Measurements from ENCODE around the gene RFXAP.

Gene RFXAP

DNA sequence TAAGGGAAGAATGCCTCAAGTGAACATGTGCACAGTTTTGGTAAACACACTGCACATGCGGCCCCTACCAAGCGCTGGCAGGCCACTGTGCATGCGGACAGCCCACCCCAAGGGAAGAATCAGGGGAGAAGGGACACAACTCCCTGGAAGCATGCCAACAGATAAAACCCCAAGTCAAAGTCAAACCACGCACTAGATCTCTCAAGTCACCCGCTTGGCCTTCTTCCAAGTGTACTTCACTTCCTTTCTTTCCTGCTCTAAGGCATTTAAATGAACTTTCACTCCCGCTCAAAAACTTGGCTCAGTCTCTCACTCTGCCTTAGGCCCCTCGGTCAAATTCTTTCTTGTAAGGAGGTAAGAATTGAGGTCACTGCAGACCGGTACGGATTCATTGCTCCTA lies 4.6 kb upstream of the RFXAP start:
- Histone ChIP-seq H3K9ac (ENCODE audit: low read depth in 1 of 2, low read length in 2 of 2) (no peak overlapping the region), H3K9me3 (ENCODE audit: control insufficient read depth in 2 of 2, low read length in 2 of 2) (no peaks in the 10 kb centered on the region), H3K4me1 (ENCODE audit: control insufficient read depth in 2 of 2, insufficient read depth in 2 of 2, low read length in 2 of 2) (no peaks in the 10 kb centered on the region), H3K4me3 (ENCODE audit: low read length in 2 of 2) (no peak overlapping the region), H3K27ac (ENCODE audit: low read depth in 2 of 2, low read length in 2 of 2) (no peak overlapping the region), H3K36me3 (ENCODE audit: control insufficient read depth in 2 of 2, insufficient read depth in 2 of 2, low read length in 2 of 2) (no peaks in the 10 kb centered on the region), H3K27me3 (ENCODE audit: control insufficient read depth in 2 of 2, insufficient read depth in 2 of 2, low read length in 2 of 2) (no peaks in the 10 kb centered on the region)

DNA sequence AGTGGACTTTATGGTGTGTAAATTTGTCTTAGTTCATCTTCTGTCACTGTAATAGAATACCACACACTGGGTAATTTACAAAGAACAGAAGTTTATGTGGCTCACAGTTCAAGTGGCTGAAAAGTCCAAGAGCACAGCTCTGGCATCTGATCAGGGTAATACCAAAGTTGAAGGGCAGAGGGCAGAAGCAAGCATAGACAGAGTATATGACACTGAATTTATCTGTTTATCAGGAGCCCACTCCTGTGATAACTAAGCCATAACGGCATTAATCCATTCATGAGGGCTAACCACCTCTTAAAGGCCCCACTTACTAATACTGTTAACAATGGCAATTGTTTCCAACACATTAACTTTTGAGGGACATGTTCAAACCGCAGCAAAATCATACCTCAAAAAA lies 4.0 kb upstream of the RFXAP start:
- Histone ChIP-seq H3K4me1 (ENCODE audit: control insufficient read depth in 2 of 2, insufficient read depth in 2 of 2, low read length in 2 of 2) (peaks cover 3 to 5% of the 10 kb centered on the region in 2 donors), H3K4me3 (ENCODE audit: low read length in 2 of 2) (no peak overlapping the region), H3K9ac (ENCODE audit: low read depth in 1 of 2, low read length in 2 of 2) (no peak overlapping the region), H3K27me3 (ENCODE audit: control insufficient read depth in 2 of 2, insufficient read depth in 2 of 2, low read length in 2 of 2) (no peaks in the 10 kb centered on the region), H3K9me3 (ENCODE audit: control insufficient read depth in 2 of 2, low read length in 2 of 2) (no peaks in the 10 kb centered on the region), H3K27ac (ENCODE audit: low read depth in 2 of 2, low read length in 2 of 2) (no peak overlapping the region), H3K36me3 (ENCODE audit: control insufficient read depth in 2 of 2, insufficient read depth in 2 of 2, low read length in 2 of 2) (no peaks in the 10 kb centered on the region)

DNA sequence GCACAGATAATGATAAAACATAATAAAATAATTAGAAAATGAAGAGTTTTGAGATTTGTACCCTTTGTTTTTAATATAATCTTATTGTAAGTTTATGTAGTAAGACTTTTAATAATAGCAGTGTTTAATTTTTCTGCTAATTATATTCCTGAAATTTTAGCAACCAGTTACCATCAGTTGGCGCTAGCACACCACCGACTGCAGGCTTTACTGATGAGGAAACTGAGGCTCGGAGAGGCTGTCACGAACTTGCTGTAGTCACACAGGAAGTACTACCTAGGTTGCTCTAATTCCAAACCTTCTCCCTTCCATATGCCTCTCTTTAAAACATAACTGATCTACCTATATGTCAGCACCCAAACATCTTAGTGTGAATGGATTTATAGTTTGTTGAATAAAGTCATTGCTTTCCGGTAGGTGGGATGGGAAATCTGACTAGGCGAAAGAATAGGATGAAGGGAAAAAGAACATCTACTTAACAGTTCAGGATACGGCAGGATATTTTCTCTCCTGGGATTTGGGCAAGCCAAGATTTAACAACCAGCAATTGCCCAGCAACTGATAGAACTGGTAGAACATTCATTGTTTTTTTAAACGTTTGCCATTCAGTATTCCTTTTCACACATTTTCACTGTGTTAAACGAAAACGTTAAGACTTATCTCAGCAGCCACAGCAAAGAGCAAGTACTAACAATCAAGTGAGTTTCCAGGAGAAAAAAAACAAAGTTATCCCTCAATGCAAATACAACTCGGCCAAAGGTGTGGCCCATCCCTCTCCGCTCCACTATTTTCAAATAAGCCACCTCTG lies 822 bp upstream of the RFXAP start:
- Histone ChIP-seq H3K27ac (ENCODE audit: low read depth in 2 of 2, low read length in 2 of 2) (no peak overlapping the region), H3K4me1 (ENCODE audit: control insufficient read depth in 2 of 2, insufficient read depth in 2 of 2, low read length in 2 of 2) (peaks cover 8 to 9% of the 10 kb centered on the region in 2 donors), H3K4me3 (ENCODE audit: low read length in 2 of 2) (peak overlapping the region; percentile 70 to 95), H3K27me3 (ENCODE audit: control insufficient read depth in 2 of 2, insufficient read depth in 2 of 2, low read length in 2 of 2) (no peaks in the 10 kb centered on the region), H3K9me3 (ENCODE audit: control insufficient read depth in 2 of 2, low read length in 2 of 2) (no peaks in the 10 kb centered on the region), H3K36me3 (ENCODE audit: control insufficient read depth in 2 of 2, insufficient read depth in 2 of 2, low read length in 2 of 2) (no peaks in the 10 kb centered on the region), H3K9ac (ENCODE audit: low read depth in 1 of 2, low read length in 2 of 2) (peak overlapping the region; percentile 46 to 52)

DNA sequence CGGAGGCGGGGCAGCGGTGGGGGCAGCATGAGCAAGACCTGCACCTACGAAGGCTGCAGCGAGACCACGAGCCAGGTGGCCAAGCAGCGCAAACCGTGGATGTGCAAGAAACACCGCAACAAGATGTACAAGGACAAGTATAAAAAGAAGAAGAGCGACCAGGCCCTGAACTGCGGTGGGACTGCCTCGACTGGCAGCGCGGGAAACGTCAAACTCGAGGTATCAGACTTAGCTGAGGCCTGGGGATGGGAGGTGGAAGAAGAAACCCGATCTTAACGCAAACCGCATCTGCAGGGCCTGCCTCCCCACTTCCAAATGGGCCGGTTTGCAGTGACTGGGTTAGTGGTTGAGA lies 693 bp downstream of the RFXAP start:
- Histone ChIP-seq H3K36me3 (ENCODE audit: control insufficient read depth in 2 of 2, insufficient read depth in 2 of 2, low read length in 2 of 2) (no peaks in the 10 kb centered on the region), H3K27me3 (ENCODE audit: control insufficient read depth in 2 of 2, insufficient read depth in 2 of 2, low read length in 2 of 2) (no peaks in the 10 kb centered on the region), H3K9me3 (ENCODE audit: control insufficient read depth in 2 of 2, low read length in 2 of 2) (no peaks in the 10 kb centered on the region), H3K4me1 (ENCODE audit: control insufficient read depth in 2 of 2, insufficient read depth in 2 of 2, low read length in 2 of 2) (peaks cover 8 to 9% of the 10 kb centered on the region in 2 donors), H3K4me3 (ENCODE audit: low read length in 2 of 2) (peak overlapping the region; percentile 70 to 95), H3K27ac (ENCODE audit: low read depth in 2 of 2, low read length in 2 of 2) (peak overlapping the region in 1 of 2 donors; percentile 61), H3K9ac (ENCODE audit: low read depth in 1 of 2, low read length in 2 of 2) (peak overlapping the region; percentile 54 to 78)

DNA sequence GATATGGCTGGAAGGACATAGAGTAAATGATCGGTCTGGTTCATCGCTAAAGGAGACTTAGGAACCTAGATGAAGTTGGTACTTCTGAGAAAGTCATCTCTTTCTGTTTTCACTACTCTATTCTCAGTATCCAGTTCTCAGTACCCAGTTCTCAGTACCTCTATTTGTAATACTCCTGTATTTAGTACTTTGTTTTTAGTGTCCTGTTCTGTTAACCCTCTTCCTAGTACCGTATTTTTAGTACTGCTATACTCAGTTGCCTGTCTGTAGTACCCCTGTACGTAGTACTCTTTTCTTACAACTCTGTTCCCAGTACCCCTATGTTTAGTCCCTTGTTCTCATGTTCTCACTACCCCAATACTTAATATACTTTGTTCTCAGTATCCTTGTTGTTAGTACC lies 1.2 kb downstream of the RFXAP start:
- Histone ChIP-seq H3K27ac (ENCODE audit: low read depth in 2 of 2, low read length in 2 of 2) (no peak overlapping the region), H3K27me3 (ENCODE audit: control insufficient read depth in 2 of 2, insufficient read depth in 2 of 2, low read length in 2 of 2) (no peaks in the 10 kb centered on the region), H3K4me3 (ENCODE audit: low read length in 2 of 2) (peak overlapping the region; percentile 70 to 95), H3K4me1 (ENCODE audit: control insufficient read depth in 2 of 2, insufficient read depth in 2 of 2, low read length in 2 of 2) (peaks cover 8 to 9% of the 10 kb centered on the region in 2 donors), H3K9ac (ENCODE audit: low read depth in 1 of 2, low read length in 2 of 2) (peak overlapping the region; percentile 54 to 78), H3K9me3 (ENCODE audit: control insufficient read depth in 2 of 2, low read length in 2 of 2) (no peaks in the 10 kb centered on the region), H3K36me3 (ENCODE audit: control insufficient read depth in 2 of 2, insufficient read depth in 2 of 2, low read length in 2 of 2) (no peaks in the 10 kb centered on the region)

DNA sequence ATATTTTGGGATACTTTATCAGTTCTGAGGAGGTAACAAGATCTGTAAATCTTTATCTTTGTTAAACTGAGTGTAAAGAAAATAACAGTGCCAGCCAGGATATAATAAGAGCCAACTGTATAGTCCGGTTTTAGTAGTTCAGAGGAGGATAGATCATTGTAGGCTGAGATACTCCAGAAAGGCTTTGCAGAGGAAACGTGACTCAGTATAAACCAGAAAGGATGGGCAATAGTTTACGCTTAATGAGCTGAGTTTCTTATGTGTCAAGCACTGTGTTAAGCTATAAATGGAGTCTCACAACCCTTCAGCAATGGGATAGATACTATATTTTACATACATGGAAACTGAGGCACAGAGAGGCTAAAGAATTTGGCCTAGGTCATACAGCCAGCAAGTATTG lies 3.8 kb downstream of the RFXAP start:
- H3K9me3 ChIP-seq (ENCODE audit: control insufficient read depth in 2 of 2, low read length in 2 of 2), result no peaks in the 10 kb centered on the region
- H3K36me3 ChIP-seq (ENCODE audit: control insufficient read depth in 2 of 2, insufficient read depth in 2 of 2, low read length in 2 of 2), result no peaks in the 10 kb centered on the region
- H3K9ac ChIP-seq (ENCODE audit: low read depth in 1 of 2, low read length in 2 of 2), result no peak overlapping the region
- H3K4me1 ChIP-seq (ENCODE audit: control insufficient read depth in 2 of 2, insufficient read depth in 2 of 2, low read length in 2 of 2), result peaks cover 8 to 9% of the 10 kb centered on the region in 2 donors
- no peak overlapping the region for H3K27ac ChIP-seq (ENCODE audit: low read depth in 2 of 2, low read length in 2 of 2)
- no peak overlapping the region for H3K4me3 ChIP-seq (ENCODE audit: low read length in 2 of 2)
- no peaks in the 10 kb centered on the region for H3K27me3 ChIP-seq (ENCODE audit: control insufficient read depth in 2 of 2, insufficient read depth in 2 of 2, low read length in 2 of 2)

DNA sequence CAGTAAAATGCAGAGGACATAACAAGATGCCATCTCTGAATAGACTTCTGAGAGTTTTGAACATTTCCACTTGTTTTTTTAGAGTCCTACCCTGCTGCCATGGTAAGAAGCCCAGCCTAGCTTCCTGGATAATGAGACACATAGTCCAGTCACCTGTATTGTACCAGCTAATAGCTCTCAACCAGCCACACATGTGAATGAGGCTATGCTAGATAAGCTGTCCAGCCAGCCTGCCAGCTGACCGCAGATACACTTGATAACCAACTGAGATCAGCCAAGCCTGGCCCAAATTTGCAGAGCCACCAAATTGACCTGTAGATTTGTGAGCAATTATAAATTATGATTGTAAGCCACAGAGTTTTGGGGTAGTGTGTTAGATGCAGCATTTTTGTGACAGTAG lies 10.7 kb downstream of the RFXAP start:
- Histone ChIP-seq H3K4me1 (ENCODE audit: control insufficient read depth in 2 of 2, insufficient read depth in 2 of 2, low read length in 2 of 2) (no peaks in the 10 kb centered on the region), H3K9ac (ENCODE audit: low read depth in 1 of 2, low read length in 2 of 2) (no peak overlapping the region), H3K27ac (ENCODE audit: low read depth in 2 of 2, low read length in 2 of 2) (no peak overlapping the region), H3K27me3 (ENCODE audit: control insufficient read depth in 2 of 2, insufficient read depth in 2 of 2, low read length in 2 of 2) (no peaks in the 10 kb centered on the region), H3K36me3 (ENCODE audit: control insufficient read depth in 2 of 2, insufficient read depth in 2 of 2, low read length in 2 of 2) (peaks cover 3 to 10% of the 10 kb centered on the region in 2 donors), H3K9me3 (ENCODE audit: control insufficient read depth in 2 of 2, low read length in 2 of 2) (no peaks in the 10 kb centered on the region), H3K4me3 (ENCODE audit: low read length in 2 of 2) (no peak overlapping the region)

DNA sequence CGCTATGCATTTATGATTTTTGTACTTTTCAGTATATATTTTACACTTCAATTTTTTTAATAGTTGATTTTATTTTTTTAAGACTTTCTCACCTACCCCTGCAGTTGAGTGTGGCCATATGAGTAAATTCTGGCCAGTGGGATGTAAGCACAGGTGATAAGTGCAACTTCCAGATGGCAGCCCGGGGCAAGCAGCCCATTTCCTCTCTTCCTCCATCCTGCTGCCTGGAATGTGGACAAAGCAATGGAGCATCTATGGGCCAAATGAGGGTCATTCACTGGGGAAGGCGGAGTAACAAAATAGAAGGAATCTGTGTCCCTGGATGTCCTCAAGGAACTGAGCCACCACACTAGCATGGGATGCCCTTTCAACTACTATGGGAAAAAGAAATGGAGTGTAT lies 12.3 kb downstream of the RFXAP start:
- Histone ChIP-seq H3K9ac (ENCODE audit: low read depth in 1 of 2, low read length in 2 of 2) (no peak overlapping the region), H3K9me3 (ENCODE audit: control insufficient read depth in 2 of 2, low read length in 2 of 2) (no peaks in the 10 kb centered on the region), H3K27me3 (ENCODE audit: control insufficient read depth in 2 of 2, insufficient read depth in 2 of 2, low read length in 2 of 2) (no peaks in the 10 kb centered on the region), H3K4me3 (ENCODE audit: low read length in 2 of 2) (no peak overlapping the region), H3K27ac (ENCODE audit: low read depth in 2 of 2, low read length in 2 of 2) (no peak overlapping the region), H3K36me3 (ENCODE audit: control insufficient read depth in 2 of 2, insufficient read depth in 2 of 2, low read length in 2 of 2) (peaks cover 3 to 10% of the 10 kb centered on the region in 2 donors), H3K4me1 (ENCODE audit: control insufficient read depth in 2 of 2, insufficient read depth in 2 of 2, low read length in 2 of 2) (no peaks in the 10 kb centered on the region)

DNA sequence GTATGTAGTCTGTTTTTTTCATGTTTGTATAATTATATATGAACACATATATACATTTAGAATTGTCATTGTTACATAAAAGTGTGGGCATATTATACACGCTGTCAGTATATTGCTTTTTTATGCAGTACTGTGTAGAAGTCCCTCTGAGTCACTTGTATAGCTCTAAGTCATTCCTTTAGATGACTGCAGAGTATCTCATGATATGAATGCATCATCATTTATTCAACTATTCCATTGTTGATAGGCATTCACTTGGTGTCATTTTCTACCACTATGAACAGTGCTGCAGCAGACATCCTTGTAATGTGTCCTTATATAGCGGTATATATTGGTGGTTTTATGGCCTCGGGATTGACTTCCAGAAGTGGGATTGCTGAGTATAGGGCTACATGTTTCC lies 15.3 kb downstream of the RFXAP start:
- Histone ChIP-seq H3K27me3 (ENCODE audit: control insufficient read depth in 2 of 2, insufficient read depth in 2 of 2, low read length in 2 of 2) (no peaks in the 10 kb centered on the region), H3K27ac (ENCODE audit: low read depth in 2 of 2, low read length in 2 of 2) (no peak overlapping the region), H3K4me1 (ENCODE audit: control insufficient read depth in 2 of 2, insufficient read depth in 2 of 2, low read length in 2 of 2) (no peaks in the 10 kb centered on the region), H3K4me3 (ENCODE audit: low read length in 2 of 2) (no peak overlapping the region), H3K36me3 (ENCODE audit: control insufficient read depth in 2 of 2, insufficient read depth in 2 of 2, low read length in 2 of 2) (peaks cover 0 to 6% of the 10 kb centered on the region in 2 donors), H3K9ac (ENCODE audit: low read depth in 1 of 2, low read length in 2 of 2) (no peak overlapping the region), H3K9me3 (ENCODE audit: control insufficient read depth in 2 of 2, low read length in 2 of 2) (no peaks in the 10 kb centered on the region)

DNA sequence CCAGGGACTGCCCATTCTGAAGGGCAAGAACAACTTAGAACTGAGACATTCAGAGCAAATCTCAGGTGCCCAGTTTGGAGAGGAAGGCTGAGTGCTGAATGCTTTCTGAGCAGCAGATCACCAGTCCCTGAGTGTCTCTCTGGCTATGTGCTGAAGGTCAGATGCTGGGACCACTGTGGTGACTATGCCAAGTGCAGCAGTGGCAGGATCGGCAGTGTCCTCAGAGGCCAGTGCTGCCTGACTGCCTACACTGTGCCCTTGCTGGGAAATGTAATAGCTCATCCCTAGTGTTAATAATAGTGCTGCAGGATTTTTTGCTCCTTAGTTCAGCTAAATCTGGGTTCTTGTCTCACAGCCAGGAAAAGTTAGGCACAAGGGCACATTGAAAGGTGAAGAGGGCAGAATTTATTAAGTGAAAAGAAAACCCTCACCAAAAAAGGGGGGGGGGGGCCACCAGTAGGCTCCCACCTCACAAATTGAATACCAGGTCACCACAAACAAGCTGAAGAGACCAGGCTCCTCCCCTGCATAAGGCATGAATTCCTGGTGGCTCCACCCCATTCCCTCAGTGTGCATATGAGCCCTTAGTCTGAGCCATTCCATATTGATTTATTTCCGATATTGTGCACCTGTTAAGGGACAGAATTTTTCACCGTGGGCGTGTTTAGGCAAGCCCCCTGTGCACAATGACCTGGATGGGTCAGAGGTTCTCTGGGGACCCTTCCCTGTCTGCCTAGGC lies 18.5 kb downstream of the RFXAP start:
- Histone ChIP-seq H3K4me1 (ENCODE audit: control insufficient read depth in 2 of 2, insufficient read depth in 2 of 2, low read length in 2 of 2) (no peaks in the 10 kb centered on the region), H3K27ac (ENCODE audit: low read depth in 2 of 2, low read length in 2 of 2) (no peak overlapping the region), H3K9ac (ENCODE audit: low read depth in 1 of 2, low read length in 2 of 2) (no peak overlapping the region), H3K4me3 (ENCODE audit: low read length in 2 of 2) (no peak overlapping the region), H3K9me3 (ENCODE audit: control insufficient read depth in 2 of 2, low read length in 2 of 2) (no peaks in the 10 kb centered on the region), H3K36me3 (ENCODE audit: control insufficient read depth in 2 of 2, insufficient read depth in 2 of 2, low read length in 2 of 2) (no peaks in the 10 kb centered on the region), H3K27me3 (ENCODE audit: control insufficient read depth in 2 of 2, insufficient read depth in 2 of 2, low read length in 2 of 2) (no peaks in the 10 kb centered on the region)

Measured in mucosa of rectum (tissue), 2 donors.